Calu3 (cell line): ENCODE data around the gene SCAI. TPM values are rescaled to one million over a fixed set of nuclear protein-coding genes. Genes with fewer than 3 reads are reported as not detected.
A peak's percentile ranks its signal among the peaks of the same experiment; 100 is the strongest.

Experiments used
- BruUV-seq: library from RNA; stranded (reverse); fragments of 400-500 nt; replicated peaks from 2 replicates; lab custom pipeline; 2021; lab: Mats Ljungman, UMichigan
- CTCF ChIA-PET: fragments of 300-600 bp; sonication (Branson Sonifier 250); formaldehyde crosslinking; loops from one replicate; lab custom pipeline; 2022; ENCODE audit warnings: antibody characterized with exemption; lab: Charles Lee
- DNase-seq: peaks from one replicate; pipeline ENCODE4 v3.0.0; 2022
- H3K27ac Mint-ChIP-seq: one replicate; pipeline ENCODE4 v1.8.0; 2022; ENCODE audit warnings: mixed read lengths; ENCODE audit not compliant: unreplicated experiment
- H3K27me3 Mint-ChIP-seq: one replicate; pipeline ENCODE4 v1.8.0; 2022; ENCODE audit warnings: mixed read lengths; ENCODE audit not compliant: unreplicated experiment
- H3K36me3 Mint-ChIP-seq: one replicate; pipeline ENCODE4 v1.8.0; 2022; ENCODE audit warnings: mild to moderate bottlenecking, moderate library complexity, mixed read lengths; ENCODE audit not compliant: insufficient read depth, unreplicated experiment
- H3K4me1 Mint-ChIP-seq: one replicate; pipeline ENCODE4 v1.8.0; 2022; ENCODE audit warnings: mild to moderate bottlenecking, low read depth, mixed read lengths; ENCODE audit not compliant: unreplicated experiment
- H3K4me3 Mint-ChIP-seq: one replicate; pipeline ENCODE4 v1.8.0; 2022; ENCODE audit warnings: mild to moderate bottlenecking, low read depth, moderate library complexity, mixed read lengths; ENCODE audit not compliant: unreplicated experiment
- H3K9me3 Mint-ChIP-seq: one replicate; pipeline ENCODE4 v1.8.0; 2022; ENCODE audit warnings: low read depth, mixed read lengths; ENCODE audit not compliant: unreplicated experiment
- intact Hi-C: fragments of 100-400 bp; cut with micrococcal nuclease; formaldehyde crosslinking; loops from one replicate; pipeline ENCODE4 v1.10.0; 2022; ENCODE audit not compliant: unreplicated experiment
- total RNA-seq: library from RNA; stranded (reverse); gene quantifications from 2 replicates; pipeline ENCODE4 v1.2.3, GENCODE V29; 2022
- TF ChIP-seq, protein P1 (sequence below): fragments of 200-600 bp; IDR thresholded peaks from one replicate; pipeline ENCODE4 v1.8.0; 2022; ENCODE audit warnings: antibody characterized with exemption; ENCODE audit not compliant: unreplicated experiment

Gene SCAI
- total RNA-seq, 1 experiment from 2014 or later, result 6.4 TPM

DNA sequence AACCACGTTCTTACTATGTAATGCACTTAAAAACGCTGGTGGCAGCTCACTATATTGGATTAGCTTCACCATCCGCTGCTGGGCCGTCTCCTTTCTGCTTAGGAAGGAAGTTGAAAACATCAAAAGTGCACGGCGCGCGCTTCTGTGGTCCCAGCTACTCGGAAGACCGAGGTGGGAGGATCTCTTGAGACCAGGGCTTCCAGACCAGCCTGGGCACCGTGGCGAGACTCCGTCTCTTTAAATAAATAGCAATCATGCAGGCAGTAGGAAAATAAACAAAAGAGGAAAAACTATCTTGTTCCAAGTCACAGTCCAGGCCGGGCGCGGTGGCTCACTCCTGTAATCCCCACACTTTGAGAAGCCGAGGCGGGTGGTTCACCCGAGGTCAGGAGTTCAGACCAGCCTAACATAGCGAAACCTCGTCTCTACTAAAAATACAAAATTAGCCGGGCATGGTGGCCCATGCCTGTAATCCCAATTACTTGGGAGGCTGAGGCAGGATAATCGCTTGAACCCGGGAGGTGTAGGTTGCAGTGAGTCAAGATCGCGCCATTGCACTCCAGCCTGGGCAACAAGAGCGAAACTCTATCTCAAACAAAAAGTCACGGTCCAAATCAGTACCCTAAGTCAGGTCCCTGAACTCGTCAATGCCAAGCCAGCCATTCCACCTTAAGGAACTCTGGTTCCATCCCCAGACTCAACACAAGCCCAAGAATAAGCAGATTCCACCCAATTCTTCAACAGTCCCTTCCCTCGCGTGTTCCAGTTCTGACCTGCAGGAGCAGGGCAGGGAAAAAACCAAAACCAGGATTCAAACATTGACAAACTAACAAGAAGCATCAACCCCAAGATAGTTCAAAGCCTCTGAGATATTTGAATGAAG is 201.4 kb downstream of the SCAI start:
- no peaks in the 10 kb centered on the region for H3K27me3 Mint-ChIP-seq
- no peaks in the 10 kb centered on the region for H3K4me1 Mint-ChIP-seq
- DNase-seq, result peak; percentile 13
- no TSS peak for BruUV-seq
- peak overlapping the region; percentile 83 for H3K27ac Mint-ChIP-seq
- H3K4me3 Mint-ChIP-seq, result peak overlapping the region; percentile 83
- TF ChIP-seq, protein P1, sequence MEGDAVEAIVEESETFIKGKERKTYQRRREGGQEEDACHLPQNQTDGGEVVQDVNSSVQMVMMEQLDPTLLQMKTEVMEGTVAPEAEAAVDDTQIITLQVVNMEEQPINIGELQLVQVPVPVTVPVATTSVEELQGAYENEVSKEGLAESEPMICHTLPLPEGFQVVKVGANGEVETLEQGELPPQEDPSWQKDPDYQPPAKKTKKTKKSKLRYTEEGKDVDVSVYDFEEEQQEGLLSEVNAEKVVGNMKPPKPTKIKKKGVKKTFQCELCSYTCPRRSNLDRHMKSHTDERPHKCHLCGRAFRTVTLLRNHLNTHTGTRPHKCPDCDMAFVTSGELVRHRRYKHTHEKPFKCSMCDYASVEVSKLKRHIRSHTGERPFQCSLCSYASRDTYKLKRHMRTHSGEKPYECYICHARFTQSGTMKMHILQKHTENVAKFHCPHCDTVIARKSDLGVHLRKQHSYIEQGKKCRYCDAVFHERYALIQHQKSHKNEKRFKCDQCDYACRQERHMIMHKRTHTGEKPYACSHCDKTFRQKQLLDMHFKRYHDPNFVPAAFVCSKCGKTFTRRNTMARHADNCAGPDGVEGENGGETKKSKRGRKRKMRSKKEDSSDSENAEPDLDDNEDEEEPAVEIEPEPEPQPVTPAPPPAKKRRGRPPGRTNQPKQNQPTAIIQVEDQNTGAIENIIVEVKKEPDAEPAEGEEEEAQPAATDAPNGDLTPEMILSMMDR, result no peak
- intact Hi-C loops, result no loop called here
- CTCF ChIA-PET, result interaction anchor here (1.1 kb wide), 1 partner anchor 200 kb away, joined by 3 read pairs; no protein-coding TSS in a partner anchor
- no peaks in the 10 kb centered on the region for H3K9me3 Mint-ChIP-seq
- peaks cover 30% of the 10 kb centered on the region for H3K36me3 Mint-ChIP-seq

DNA sequence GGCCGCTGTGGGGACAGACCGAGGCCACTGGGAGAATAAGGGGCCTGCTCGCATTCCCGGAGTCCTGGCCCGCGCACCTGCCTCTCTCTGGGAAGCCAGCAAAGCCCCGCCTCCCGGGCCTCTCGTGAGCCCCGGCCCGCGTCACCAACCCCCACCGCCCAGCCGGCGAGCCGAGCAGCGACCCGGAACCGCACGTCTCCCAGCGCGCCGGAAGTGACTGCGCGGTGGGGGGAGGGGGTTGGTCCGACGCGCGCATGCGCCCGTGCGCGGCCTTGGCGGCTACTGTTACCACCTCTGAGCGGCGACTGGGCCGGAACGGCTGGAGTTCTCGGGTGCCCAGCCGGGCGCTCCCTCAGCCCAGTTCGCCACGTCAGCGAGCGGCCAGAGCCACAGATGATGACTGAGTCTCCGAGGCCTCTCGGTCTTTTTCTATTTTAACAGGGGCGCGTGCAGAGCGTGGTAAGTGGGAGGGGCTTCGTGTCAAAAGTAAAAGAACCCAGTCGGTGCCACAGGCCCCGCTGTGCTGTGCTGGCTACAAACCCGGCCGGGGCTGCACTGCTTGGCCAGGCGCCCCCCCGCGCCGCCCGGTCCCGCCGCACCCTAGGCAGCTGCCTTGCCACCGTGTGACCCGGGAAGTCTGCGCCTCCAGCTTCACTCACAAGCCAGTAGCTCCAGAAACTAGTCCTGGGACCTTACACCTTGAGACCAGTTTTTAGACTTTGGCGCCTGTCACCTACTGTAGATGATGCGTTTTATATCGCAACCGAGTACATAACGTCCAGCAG is 202.2 kb downstream of the SCAI start, which contains the start of gene GOLGA1:
TSS of gene GOLGA1 (minus strand) at position 190 of the 785 bp plus-strand sequence. CDS start 2,372 bp downstream, outside the sequence.
- TF ChIP-seq, protein P1, result no peak
- CTCF ChIA-PET, result interaction anchor here (1.1 kb wide), 1 partner anchor 201 kb away, joined by 3 read pairs; no protein-coding TSS in a partner anchor
- Mint-ChIP-seq H3K27ac (peak within 1 kb of the TSS; percentile 83), H3K4me3 (peak within 1 kb of the TSS; percentile 83), H3K36me3 (peaks cover 30% of the 10 kb centered on the region), H3K27me3 (no peaks in the 10 kb centered on the region), H3K4me1 (no peaks in the 10 kb centered on the region), H3K9me3 (no peaks in the 10 kb centered on the region)
- intact Hi-C loops, result no loop called here
- peak; percentile 91 for DNase-seq
- BruUV-seq, result TSS peak; percentile 75

DNA sequence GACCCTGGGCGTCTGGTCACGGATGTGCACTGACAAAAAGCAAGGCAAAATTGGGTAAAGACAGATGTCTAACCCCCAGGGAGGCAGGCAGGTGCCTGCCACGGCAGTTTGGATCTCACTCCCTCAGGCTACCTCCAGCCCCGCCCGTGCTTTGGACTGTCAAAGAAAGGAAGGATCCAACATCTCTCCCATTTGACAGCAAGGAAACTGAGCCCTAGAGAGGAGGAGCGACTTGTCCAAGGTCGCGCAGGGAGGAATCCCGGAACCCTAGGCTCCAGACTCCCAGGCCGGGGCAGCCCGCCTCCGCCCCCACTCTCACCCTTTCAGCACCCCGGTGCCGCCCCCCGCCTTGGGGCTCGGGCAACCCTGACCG is 202.8 kb downstream of the SCAI start:
- no peaks in the 10 kb centered on the region for H3K9me3 Mint-ChIP-seq
- no TSS peak for BruUV-seq
- intact Hi-C loops, result no loop called here
- H3K36me3 Mint-ChIP-seq, result peaks cover 30% of the 10 kb centered on the region
- CTCF ChIA-PET, result interaction anchor here (1.1 kb wide), 1 partner anchor 201 kb away, joined by 3 read pairs; no protein-coding TSS in a partner anchor
- no peak for DNase-seq
- H3K27ac Mint-ChIP-seq, result peak overlapping the region; percentile 69
- H3K4me3 Mint-ChIP-seq, result peak overlapping the region; percentile 83
- H3K27me3 Mint-ChIP-seq, result no peaks in the 10 kb centered on the region
- TF ChIP-seq, protein P1, result no peak
- no peaks in the 10 kb centered on the region for H3K4me1 Mint-ChIP-seq

DNA sequence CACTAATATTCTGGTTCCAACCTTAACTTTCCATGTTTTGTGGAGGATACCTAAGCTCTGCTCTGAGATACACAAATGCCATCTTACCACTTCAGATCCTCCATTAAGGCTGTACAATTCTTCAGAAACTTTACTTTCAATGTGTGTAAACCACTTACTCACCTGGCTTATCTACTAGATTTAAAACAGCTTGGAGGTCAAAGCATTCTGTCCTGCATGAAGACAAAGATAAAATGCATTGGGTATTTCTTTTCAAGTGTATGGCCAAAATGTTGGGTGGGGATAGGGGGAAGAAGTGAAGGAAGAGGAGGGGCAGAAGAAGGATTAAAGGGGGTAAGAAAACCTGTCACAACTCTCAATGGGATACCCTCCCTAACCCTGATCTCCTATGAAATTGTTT is 203.4 kb downstream of the SCAI start:
- Mint-ChIP-seq H3K27ac (peak overlapping the region; percentile 69), H3K4me1 (no peaks in the 10 kb centered on the region), H3K36me3 (peaks cover 30% of the 10 kb centered on the region), H3K4me3 (peak overlapping the region; percentile 83), H3K9me3 (no peaks in the 10 kb centered on the region), H3K27me3 (no peaks in the 10 kb centered on the region)
- no peak for DNase-seq
- CTCF ChIA-PET, result no interaction called here
- intact Hi-C loops, result no loop called here
- BruUV-seq, result TSS peak; percentile 49
- TF ChIP-seq, protein P1, result no peak
